Endothelial cell of umbilical vein (primary cell): ENCODE measurements around the gene MMADHC. TPM values are rescaled to one million over a fixed set of nuclear protein-coding genes. Genes with fewer than 3 reads are reported as not detected.

Experiments used
- BruUV-seq: library from RNA; stranded (reverse); fragments of 400-500 nt; replicated peaks from 2 replicates; lab custom pipeline; 2021; lab: Mats Ljungman, UMichigan
- CTCF ChIA-PET: fragments of 300-600, 350-600 bp; sonication (Branson Sonifier 250); formaldehyde crosslinking; loops from one replicate; lab custom pipeline; 2021; ENCODE audit warnings: antibody characterized with exemption, inconsistent platforms; lab: Charles Lee
- POLR2A ChIA-PET: fragments of 300-600, 350-600 bp; sonication (Branson Sonifier 250); formaldehyde crosslinking; loops from one replicate; lab custom pipeline; 2021; ENCODE audit warnings: antibody characterized with exemption, inconsistent platforms; lab: Charles Lee
- DNase-seq: peaks from one replicate; pipeline ENCODE4 v3.0.0-alpha.2; 2011; ENCODE audit warnings: low read depth, low spot score
- FAIRE-seq: peaks from 2 replicates; lab custom pipeline; 2011; peaks lifted over from hg19 to GRCh38; lab: Jason Lieb, UNC
- H2AFZ ChIP-seq: 2 replicates; pipeline ENCODE4 v1.6.0; 2012; ENCODE audit warnings: low read depth, low read length, control low read depth, inconsistent platforms
- H3K27ac ChIP-seq: 2 replicates; pipeline ENCODE4 v1.5.1; 2011; ENCODE audit warnings: low read depth, mild to moderate bottlenecking, control low read depth, low read length, moderate library complexity; ENCODE audit not compliant: insufficient read depth
- H3K27me3 ChIP-seq, 2 experiments: 2 replicates each; pipeline versions ENCODE4 v1.6.0 to v1.6.1; 2011; ENCODE audit warnings: low read length in 2 of 2, mixed read lengths in 1 of 2; ENCODE audit not compliant: control insufficient read depth in 2 of 2, insufficient read depth in 2 of 2
- H3K36me3 ChIP-seq, 2 experiments: 2 replicates in 1 of 2; 3 replicates in 1 of 2; pipeline ENCODE4 v1.5.1; 2011; ENCODE audit warnings: low read length in 2 of 2, mild to moderate bottlenecking in 1 of 2, moderate library complexity in 1 of 2; ENCODE audit not compliant: control insufficient read depth in 2 of 2, insufficient read depth in 2 of 2; ENCODE audit errors: extremely low read depth in 1 of 2
- H3K4me1 ChIP-seq: 3 replicates; pipeline ENCODE4 v1.5.1; 2011; ENCODE audit warnings: mild to moderate bottlenecking, low read length; ENCODE audit not compliant: control insufficient read depth, insufficient read depth; ENCODE audit errors: extremely low read depth
- H3K4me2 ChIP-seq: 2 replicates; pipeline ENCODE4 v1.6.1; 2011; ENCODE audit warnings: low read length, control low read depth, mixed read lengths; ENCODE audit not compliant: insufficient read depth
- H3K4me3 ChIP-seq, 3 experiments: fragments of 200-600 bp in 1 of 3; sonication (generic), shearing (Covaris generic) in 1 of 3; replicated peaks in 1 of 3; 2 replicates each; pipeline ENCODE4 v1.5.1; 2011 to 2016; ENCODE audit warnings: control low read depth in 3 of 3, low read length in 3 of 3, mild to moderate bottlenecking in 2 of 3, inconsistent platforms in 1 of 3, low read depth in 1 of 3, moderate library complexity in 1 of 3; ENCODE audit not compliant: insufficient read depth in 1 of 3
- H3K79me2 ChIP-seq: 2 replicates; pipeline ENCODE4 v1.6.0; 2012; ENCODE audit warnings: low read length, inconsistent platforms; ENCODE audit not compliant: control insufficient read depth, insufficient read depth
- H3K9ac ChIP-seq: replicated peaks from 2 replicates; pipeline ENCODE3; 2011; ENCODE audit warnings: low read length, control low read depth; ENCODE audit not compliant: insufficient read depth; ENCODE audit errors: extremely low read depth
- H3K9me1 ChIP-seq: replicated peaks from 3 replicates; pipeline ENCODE4 v1.6.0; 2011; ENCODE audit warnings: mild to moderate bottlenecking, low read length; ENCODE audit not compliant: control insufficient read depth, insufficient read depth; ENCODE audit errors: extremely low read depth
- H3K9me3 ChIP-seq: replicated peaks from 2 replicates; pipeline ENCODE4 v1.5.1; 2012; ENCODE audit warnings: low read length, inconsistent platforms; ENCODE audit not compliant: control insufficient read depth, insufficient read depth
- H4K20me1 ChIP-seq: replicated peaks from 2 replicates; pipeline ENCODE3; 2011; ENCODE audit warnings: mild to moderate bottlenecking, low read length; ENCODE audit not compliant: control insufficient read depth, insufficient read depth; ENCODE audit errors: extremely low read depth
- EZH2 ChIP-seq: IDR thresholded peaks from 2 replicates; pipeline ENCODE4 v1.6.1; 2012; ENCODE audit warnings: borderline replicate concordance, low read depth, mild to moderate bottlenecking, moderate library complexity, low read length, inconsistent platforms; ENCODE audit not compliant: severe bottlenecking
- FOS ChIP-seq: IDR thresholded peaks from 2 replicates; pipeline ENCODE4 v1.6.1; 2011; ENCODE audit warnings: mild to moderate bottlenecking, low read length, moderate library complexity, borderline replicate concordance; ENCODE audit not compliant: insufficient read depth
- GATA2 ChIP-seq: IDR thresholded peaks from 2 replicates; pipeline ENCODE4 v1.7.0; 2011; ENCODE audit warnings: low read depth, mild to moderate bottlenecking, moderate library complexity, mixed read lengths, low read length; ENCODE audit not compliant: insufficient read length, insufficient read depth
- JUN ChIP-seq: IDR thresholded peaks from 2 replicates; pipeline ENCODE4 v1.6.1; 2011; ENCODE audit warnings: borderline replicate concordance, low read depth; ENCODE audit not compliant: insufficient read length, insufficient read depth
- MYC ChIP-seq: IDR thresholded peaks from one replicate; pipeline ENCODE4 v1.6.1; 2011; ENCODE audit warnings: mild to moderate bottlenecking, low read depth, low read length
- POLR2A ChIP-seq: IDR thresholded peaks from 2 replicates; pipeline ENCODE4 v1.6.1; 2012; ENCODE audit warnings: low read depth, mild to moderate bottlenecking, control low read depth, low read length
- POLR2AphosphoS5 ChIP-seq: IDR thresholded peaks from 2 replicates; pipeline ENCODE4 v1.6.1; 2012; ENCODE audit warnings: low read depth, mild to moderate bottlenecking, control low read depth, low read length, moderate library complexity; ENCODE audit not compliant: insufficient read depth
- dilution Hi-C: fragments of 300-500 bp; cut with MboI; formaldehyde crosslinking; loops from one replicate; pipeline ENCODE4 v1.15.0; 2019; ENCODE audit warnings: low sequenced_read_pairs; ENCODE audit not compliant: extremely low pct_ligation_motif_present
- intact Hi-C: fragments of 100-400 bp; cut with micrococcal nuclease; formaldehyde crosslinking; loops from one replicate; pipeline ENCODE4 v1.10.0; 2022
- polyA plus RNA-seq, 4 experiments: library from polyadenylated mRNA; depleted of rRNA in 3 of 4; stranded (reverse) in 3 of 4; unstranded in 1 of 4; fragments of >200 nt; gene quantifications; 2 replicates each; pipeline versions ENCODE4 v1.2.1 to v1.2.3, GENCODE V29; 2011 to 2012; ENCODE audit warnings: missing spikeins in 1 of 4
- total RNA-seq: library from RNA; stranded (reverse); gene quantifications from 2 replicates; pipeline ENCODE4 v1.2.3, GENCODE V29; 2021
- TF ChIP-seq, protein P1 (sequence below): IDR thresholded peaks from 2 replicates; pipeline ENCODE4 v1.6.1; 2011; ENCODE audit not compliant: insufficient read depth, insufficient read length
- TF ChIP-seq, protein P2 (sequence below), 2 donors: IDR thresholded peaks; 1 replicate in 1 of 2; 2 replicates in 1 of 2; pipeline ENCODE4 v1.5.1; 2011; ENCODE audit warnings: low read length in 2 of 2, mild to moderate bottlenecking in 2 of 2, moderate library complexity in 2 of 2, control low read depth in 1 of 2, inconsistent platforms in 1 of 2, low read depth in 1 of 2; ENCODE audit not compliant: insufficient read depth in 1 of 2; ENCODE audit errors: extremely low read depth in 1 of 2

Gene MMADHC
- total and polyA plus RNA-seq, 2 donors (not counting 3 experiments of a cell fraction or from before 2014, with no cell fraction given), result 53.4 to 115 TPM

DNA sequence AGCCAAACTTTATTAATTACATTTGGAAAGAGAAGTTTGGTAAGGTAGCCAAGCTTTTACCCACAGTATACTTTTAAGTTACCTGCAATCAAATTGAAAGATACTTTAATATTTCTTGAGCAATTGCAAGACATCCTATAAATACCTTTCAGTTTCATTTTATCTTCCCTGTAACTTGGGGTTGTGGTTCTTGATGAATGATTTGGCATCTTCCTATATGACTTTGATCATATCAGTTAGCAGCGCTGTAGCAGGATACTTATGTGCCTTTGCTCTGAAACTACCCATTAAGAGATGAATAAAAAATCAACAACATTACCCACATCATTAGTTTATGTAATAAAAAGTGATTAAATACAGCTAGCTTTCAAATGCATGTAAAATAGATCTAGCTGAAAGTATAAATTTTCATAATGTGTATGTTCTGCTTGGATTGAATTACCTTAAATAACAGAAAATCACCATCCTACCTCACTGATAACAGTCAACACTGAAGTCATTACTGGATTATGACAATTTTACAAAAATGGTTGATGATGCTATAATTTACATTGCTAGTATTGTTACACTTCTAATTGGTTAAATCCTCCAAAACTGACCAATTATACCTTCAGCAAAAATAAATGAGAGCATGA, 50.4 kb downstream of the MMADHC start:
- Histone ChIP-seq H3K9me1 (no peaks in the 10 kb centered on the region), H3K4me2 (no peak overlapping the region), H3K36me3 (no peaks in the 10 kb centered on the region), H4K20me1 (no peaks in the 10 kb centered on the region), H3K79me2 (no peaks in the 10 kb centered on the region), H3K9me3 (no peaks in the 10 kb centered on the region), H3K9ac (no peak overlapping the region), H2AFZ (no peak overlapping the region), H3K27ac (no peak overlapping the region), H3K4me1 (no peaks in the 10 kb centered on the region), H3K27me3 (peaks cover 2 to 3% of the 10 kb centered on the region in 2 experiments), H3K4me3 (no peak overlapping the region)
- ChIA-PET CTCF (interaction anchor here (1.1 kb wide), 1 partner anchor 520 kb away, joined by 3 read pairs; no protein-coding TSS in a partner anchor), POLR2A (no interaction called here)
- DNase-seq, result no peak
- no TSS peak for BruUV-seq
- intact Hi-C loops, result no loop called here
- FAIRE-seq, result no peak
- dilution Hi-C loops, result no loop called here
- TF ChIP-seq EZH2, result no peak

DNA sequence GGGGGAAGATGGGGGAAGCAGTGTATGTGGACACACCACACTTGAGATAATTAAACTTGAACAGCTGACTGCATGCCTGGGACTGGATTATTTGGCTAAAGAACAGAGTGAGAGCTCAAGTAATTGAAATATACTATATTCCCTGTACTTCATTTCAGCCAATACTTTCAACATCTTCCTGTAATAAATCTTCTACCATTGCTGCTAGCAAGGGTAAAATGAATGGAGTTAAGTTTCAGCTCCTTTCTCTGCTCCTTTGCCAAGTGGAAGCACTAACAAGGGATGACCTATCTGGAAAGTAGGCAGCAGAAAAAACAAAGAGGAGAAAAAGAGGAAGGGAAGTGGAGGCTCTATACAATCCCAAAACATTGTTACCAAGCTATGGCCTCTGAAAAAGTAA, 50.9 kb downstream of the MMADHC start:
- Histone ChIP-seq H3K79me2 (no peaks in the 10 kb centered on the region), H3K4me2 (no peak overlapping the region), H3K9ac (no peak overlapping the region), H3K27me3 (peaks cover 2 to 3% of the 10 kb centered on the region in 2 experiments), H3K36me3 (no peaks in the 10 kb centered on the region), H3K9me1 (no peaks in the 10 kb centered on the region), H3K4me3 (no peak overlapping the region), H2AFZ (no peak overlapping the region), H4K20me1 (no peaks in the 10 kb centered on the region), H3K4me1 (no peaks in the 10 kb centered on the region), H3K9me3 (no peaks in the 10 kb centered on the region), H3K27ac (no peak overlapping the region)
- DNase-seq (no peak), FAIRE-seq (no peak)
- intact Hi-C loops, result no loop called here
- no TSS peak for BruUV-seq
- ChIA-PET POLR2A (no interaction called here), CTCF (interaction anchor here (1.1 kb wide), 1 partner anchor 520 kb away, joined by 3 read pairs; no protein-coding TSS in a partner anchor)
- no peak for TF ChIP-seq MYC
- no peak for TF ChIP-seq POLR2A
- TF ChIP-seq, protein P1, sequence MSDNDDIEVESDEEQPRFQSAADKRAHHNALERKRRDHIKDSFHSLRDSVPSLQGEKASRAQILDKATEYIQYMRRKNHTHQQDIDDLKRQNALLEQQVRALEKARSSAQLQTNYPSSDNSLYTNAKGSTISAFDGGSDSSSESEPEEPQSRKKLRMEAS, result no peak
- no peak for TF ChIP-seq POLR2AphosphoS5
- TF ChIP-seq GATA2, result no peak
- TF ChIP-seq, protein P2, sequence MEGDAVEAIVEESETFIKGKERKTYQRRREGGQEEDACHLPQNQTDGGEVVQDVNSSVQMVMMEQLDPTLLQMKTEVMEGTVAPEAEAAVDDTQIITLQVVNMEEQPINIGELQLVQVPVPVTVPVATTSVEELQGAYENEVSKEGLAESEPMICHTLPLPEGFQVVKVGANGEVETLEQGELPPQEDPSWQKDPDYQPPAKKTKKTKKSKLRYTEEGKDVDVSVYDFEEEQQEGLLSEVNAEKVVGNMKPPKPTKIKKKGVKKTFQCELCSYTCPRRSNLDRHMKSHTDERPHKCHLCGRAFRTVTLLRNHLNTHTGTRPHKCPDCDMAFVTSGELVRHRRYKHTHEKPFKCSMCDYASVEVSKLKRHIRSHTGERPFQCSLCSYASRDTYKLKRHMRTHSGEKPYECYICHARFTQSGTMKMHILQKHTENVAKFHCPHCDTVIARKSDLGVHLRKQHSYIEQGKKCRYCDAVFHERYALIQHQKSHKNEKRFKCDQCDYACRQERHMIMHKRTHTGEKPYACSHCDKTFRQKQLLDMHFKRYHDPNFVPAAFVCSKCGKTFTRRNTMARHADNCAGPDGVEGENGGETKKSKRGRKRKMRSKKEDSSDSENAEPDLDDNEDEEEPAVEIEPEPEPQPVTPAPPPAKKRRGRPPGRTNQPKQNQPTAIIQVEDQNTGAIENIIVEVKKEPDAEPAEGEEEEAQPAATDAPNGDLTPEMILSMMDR (IDR thresholded peaks at IDR 0.05; ENCODE audit: extremely low read depth in 1 of 2, insufficient read depth in 1 of 2, low read depth in 1 of 2, low read length in 2 of 2), result no peak
- TF ChIP-seq EZH2, result no peak
- no peak for TF ChIP-seq FOS
- no peak for TF ChIP-seq JUN
- dilution Hi-C loops, result no loop called here
